ENCODE measurements around the gene NUDT19. TPM values are rescaled to one million over a fixed set of nuclear protein-coding genes. Genes with fewer than 3 reads are reported as not detected.

Gene NUDT19
- total RNA-seq, 1 experiment from 2014 or later: 26.7 TPM

- no peaks in the 10 kb centered on the region for H3K9me3 ChIP-seq (ENCODE audit: insufficient read depth, low read depth)
- no TSS peak for BruUV-seq (replicated peaks)
- peaks cover 9% of the 10 kb centered on the region for H3K27me3 ChIP-seq (ENCODE audit: insufficient read depth, low read depth)
- no peaks in the 10 kb centered on the region for H3K9me2 ChIP-seq (ENCODE audit: insufficient read depth)
- no peaks in the 10 kb centered on the region for H3K36me3 ChIP-seq (ENCODE audit: low read depth)
- H2AFZ ChIP-seq: no peak overlapping the region
- CTCF ChIA-PET: no interaction called here
- H3K4me1 ChIP-seq (replicated peaks; ENCODE audit: insufficient read depth): no peaks in the 10 kb centered on the region
- H3K4me3 ChIP-seq: no peak overlapping the region
- no peaks in the 10 kb centered on the region for H3K79me2 ChIP-seq (ENCODE audit: low read depth)
- intact Hi-C loops (cut with micrococcal nuclease; ENCODE audit: unreplicated experiment): no loop called here
- H3K27ac ChIP-seq: no peak overlapping the region
- POLR2A ChIA-PET (ENCODE audit: unreplicated experiment): interaction anchor here (0.5 kb wide), 1 partner anchor 68 kb away, joined by 3 read pairs; no protein-coding TSS in a partner anchor
- no peak overlapping the region for H3K4me2 ChIP-seq
- no peaks in the 10 kb centered on the region for H3F3A ChIP-seq (ENCODE audit: insufficient read depth, low read depth)
- no peak for DNase-seq
- no peaks in the 10 kb centered on the region for H4K20me1 ChIP-seq (ENCODE audit: insufficient read depth)
- TF ChIP-seq CTCF (conservative IDR thresholded peaks at IDR 0.05) (no peak), EZH2 (IDR thresholded peaks at IDR 0.05; ENCODE audit: low read depth) (no peak)
These were observed 56.9 kb downstream of the NUDT19 start for GRCh38 chr19:32748497-32748896.

- CTCF ChIA-PET: no interaction called here
- no peaks in the 10 kb centered on the region for H3K4me1 ChIP-seq (replicated peaks; ENCODE audit: insufficient read depth)
- H3K36me3 ChIP-seq (ENCODE audit: low read depth): no peaks in the 10 kb centered on the region
- no peaks in the 10 kb centered on the region for H3F3A ChIP-seq (ENCODE audit: insufficient read depth, low read depth)
- no TSS peak for BruUV-seq (replicated peaks)
- H4K20me1 ChIP-seq (ENCODE audit: insufficient read depth): no peaks in the 10 kb centered on the region
- intact Hi-C loops (cut with micrococcal nuclease; ENCODE audit: unreplicated experiment): no loop called here
- H3K79me2 ChIP-seq (ENCODE audit: low read depth): no peaks in the 10 kb centered on the region
- DNase-seq: no peak
- no peak for TF ChIP-seq CTCF (conservative IDR thresholded peaks at IDR 0.05)
- no peak for TF ChIP-seq EZH2 (IDR thresholded peaks at IDR 0.05; ENCODE audit: low read depth)
- H3K27ac ChIP-seq: no peak overlapping the region
- no peaks in the 10 kb centered on the region for H3K9me2 ChIP-seq (ENCODE audit: insufficient read depth)
- no peak overlapping the region for H3K4me3 ChIP-seq
- H3K27me3 ChIP-seq (ENCODE audit: insufficient read depth, low read depth): peaks cover 9% of the 10 kb centered on the region
- POLR2A ChIA-PET (ENCODE audit: unreplicated experiment): no interaction called here
- H3K9me3 ChIP-seq (ENCODE audit: insufficient read depth, low read depth): no peaks in the 10 kb centered on the region
- no peak overlapping the region for H3K4me2 ChIP-seq
- no peak overlapping the region for H2AFZ ChIP-seq
These were observed 57.3 kb downstream of the NUDT19 start for GRCh38 chr19:32748948-32749347.

- Histone ChIP-seq H3K4me2 (no peak overlapping the region), H3K9me2 (ENCODE audit: insufficient read depth) (no peaks in the 10 kb centered on the region), H3K4me3 (no peak overlapping the region), H3F3A (ENCODE audit: insufficient read depth, low read depth) (no peaks in the 10 kb centered on the region), H3K9me3 (ENCODE audit: insufficient read depth, low read depth) (no peaks in the 10 kb centered on the region), H3K4me1 (replicated peaks; ENCODE audit: insufficient read depth) (no peaks in the 10 kb centered on the region), H3K27ac (no peak overlapping the region), H2AFZ (no peak overlapping the region), H3K36me3 (ENCODE audit: low read depth) (no peaks in the 10 kb centered on the region), H3K27me3 (ENCODE audit: insufficient read depth, low read depth) (peaks cover 9% of the 10 kb centered on the region), H3K79me2 (ENCODE audit: low read depth) (no peaks in the 10 kb centered on the region), H4K20me1 (ENCODE audit: insufficient read depth) (no peaks in the 10 kb centered on the region)
- no TSS peak for BruUV-seq (replicated peaks)
- intact Hi-C loops (cut with micrococcal nuclease; ENCODE audit: unreplicated experiment): no loop called here
- ChIA-PET POLR2A (ENCODE audit: unreplicated experiment) (no interaction called here), CTCF (no interaction called here)
- DNase-seq: no peak
- no peak for TF ChIP-seq CTCF (conservative IDR thresholded peaks at IDR 0.05)
- TF ChIP-seq EZH2 (IDR thresholded peaks at IDR 0.05; ENCODE audit: low read depth): no peak
These were observed 57.7 kb downstream of the NUDT19 start for GRCh38 chr19:32749361-32749760.
